ENCODE data around the gene GALNT17.

The GALNT17 gene

GRCh38 chr7:71132127-71132376 is at the start of gene GALNT17:
Gene GALNT17 (plus strand): TSS chr7:71132144.
- DNase-seq (ENCODE audit: low spot score): no peak

- no peak for DNase-seq (ENCODE audit: low spot score)
Measured at GRCh38 chr7:71095266-71095860, 36.6 kb upstream of the GALNT17 start.

GRCh38 chr7:71096351-71096750 is 35.6 kb upstream of the GALNT17 start:
- DNase-seq (ENCODE audit: low spot score): no peak

GRCh38 chr7:71106226-71106625 is 25.7 kb upstream of the GALNT17 start:
- no peak for DNase-seq (ENCODE audit: low spot score)

- no peak for DNase-seq (ENCODE audit: low spot score)
Measured at GRCh38 chr7:71112436-71112835, 19.5 kb upstream of the GALNT17 start.

GRCh38 chr7:71120096-71120495 is 11.8 kb upstream of the GALNT17 start:
- no peak for DNase-seq (ENCODE audit: low spot score)

GRCh38 chr7:71129126-71129525 is 2.8 kb upstream of the GALNT17 start:
- no peak for DNase-seq (ENCODE audit: low spot score)

- no peak for DNase-seq (ENCODE audit: low spot score)
Measured at GRCh38 chr7:71130031-71130679, 1.8 kb upstream of the GALNT17 start.

GRCh38 chr7:71131256-71132126 is 453 bp upstream of the GALNT17 start:
- no peak for DNase-seq (ENCODE audit: low spot score)

- DNase-seq (ENCODE audit: low spot score): no peak
Measured at GRCh38 chr7:71132377-71133231, 660 bp downstream of the GALNT17 start.

GRCh38 chr7:71133232-71133622 is 1.3 kb downstream of the GALNT17 start:
- no peak for DNase-seq (ENCODE audit: low spot score)

- no peak for DNase-seq (ENCODE audit: low spot score)
Measured at GRCh38 chr7:71133856-71134255, 1.9 kb downstream of the GALNT17 start.

- DNase-seq (ENCODE audit: low spot score): no peak
Measured at GRCh38 chr7:71135116-71135515, 3.2 kb downstream of the GALNT17 start.

- DNase-seq (ENCODE audit: low spot score): no peak
Measured at GRCh38 chr7:71135663-71136062, 3.7 kb downstream of the GALNT17 start.

GRCh38 chr7:71137479-71137878 is 5.5 kb downstream of the GALNT17 start:
- no peak for DNase-seq (ENCODE audit: low spot score)

- no peak for DNase-seq (ENCODE audit: low spot score)
Measured at GRCh38 chr7:71140264-71140663, 8.3 kb downstream of the GALNT17 start.

- no peak for DNase-seq (ENCODE audit: low spot score)
Measured at GRCh38 chr7:71144963-71145362, 13.0 kb downstream of the GALNT17 start.

GRCh38 chr7:71145906-71146901 is 14.3 kb downstream of the GALNT17 start:
- DNase-seq (ENCODE audit: low spot score): no peak

- DNase-seq (ENCODE audit: low spot score): no peak
Measured at GRCh38 chr7:71148098-71148497, 16.2 kb downstream of the GALNT17 start.

- no peak for DNase-seq (ENCODE audit: low spot score)
Measured at GRCh38 chr7:71155236-71155635, 23.3 kb downstream of the GALNT17 start.

GRCh38 chr7:71157757-71158156 is 25.8 kb downstream of the GALNT17 start:
- no peak for DNase-seq (ENCODE audit: low spot score)

Data from CD4-positive, alpha-beta T cell treated with Interleukin-6 at 100 ng/mL for 8 hours (primary cell).